ENCODE measurements around the gene MRPL54. TPM values are rescaled to one million over a fixed set of nuclear protein-coding genes. Genes with fewer than 3 reads are reported as not detected.
"Not testable (repeated sequence)": the region's sequence is repeated elsewhere in the genome, so short reads cannot be mapped to it uniquely, and the experiment has no call there.

Gene MRPL54
- total RNA-seq, 1 experiment from 2014 or later: 48.6 TPM

DNA sequence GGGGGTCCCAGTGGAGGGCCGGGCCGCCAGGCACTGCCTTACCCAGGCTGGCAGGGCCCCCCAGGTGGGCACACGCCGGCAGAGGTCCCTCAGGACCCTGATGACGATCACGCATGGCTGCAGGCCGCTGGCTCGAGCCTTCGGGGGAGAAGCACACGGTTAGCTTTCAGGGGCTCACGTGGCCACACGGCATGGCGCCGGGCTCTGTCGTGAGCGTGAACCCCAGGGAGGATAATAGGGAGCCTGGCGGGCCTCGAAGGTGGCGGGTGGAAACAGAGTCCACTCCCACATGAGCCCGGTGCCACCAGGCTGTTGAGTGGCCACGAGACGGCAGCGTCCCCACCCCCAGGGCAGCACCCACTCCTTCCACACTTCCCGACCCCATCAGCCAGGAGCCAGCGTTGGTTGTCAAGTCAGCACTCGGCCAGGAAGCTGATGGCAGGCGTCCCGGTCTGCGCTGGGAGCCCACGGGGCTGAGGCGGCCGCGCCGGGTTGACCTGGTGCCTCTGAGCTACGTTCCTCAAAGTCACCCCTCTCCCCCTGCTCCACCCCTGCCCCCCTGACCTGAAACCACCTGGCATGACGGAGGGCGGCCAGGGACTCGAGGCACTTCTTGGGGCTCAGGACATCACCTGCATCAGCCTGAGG, 48.4 kb downstream of the MRPL54 start:
- no peak for DNase-seq (ENCODE audit: low read depth)

DNA sequence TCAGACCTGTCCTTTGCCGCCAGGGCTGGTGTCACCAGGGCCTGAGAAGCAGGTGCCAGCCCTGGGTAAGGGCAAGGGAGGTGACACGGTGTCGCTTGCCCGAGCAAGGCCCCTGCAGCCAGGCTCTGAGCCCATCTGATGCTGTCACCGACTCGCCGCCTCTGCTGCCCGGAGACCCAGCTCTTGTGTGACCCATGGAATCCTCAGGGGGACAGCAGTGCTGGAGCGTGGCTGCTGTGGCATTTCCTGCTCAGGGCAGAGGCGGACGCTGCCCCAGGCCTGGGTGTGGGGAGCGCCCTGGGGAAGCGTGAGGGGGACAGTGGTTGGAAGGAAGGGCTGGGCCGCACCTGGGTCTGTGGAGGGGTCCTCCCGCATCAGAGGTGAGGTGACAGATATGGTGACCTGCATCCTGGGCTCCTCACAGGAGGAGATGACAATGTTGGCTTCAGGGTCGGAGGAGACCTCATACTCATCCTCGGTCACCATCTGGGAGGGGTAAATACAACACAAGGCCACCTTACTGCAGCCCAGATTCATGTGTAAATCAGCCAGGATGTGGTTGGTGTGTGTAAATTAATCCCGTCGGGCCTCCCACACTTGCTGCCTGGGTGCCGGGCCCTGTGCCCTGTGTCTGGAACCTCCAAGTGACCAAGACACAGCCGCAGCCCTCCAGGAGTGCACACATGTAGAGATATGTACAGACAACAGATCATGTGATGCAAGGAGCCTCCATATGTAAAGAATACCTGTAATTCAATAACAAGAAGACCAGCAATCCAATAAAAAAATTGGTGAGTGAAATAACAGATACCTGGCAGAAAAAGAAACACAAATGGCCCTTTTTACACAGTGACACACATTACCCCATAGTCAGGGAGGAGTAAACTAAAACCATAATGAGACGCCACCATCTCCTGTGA, 51.3 kb downstream of the MRPL54 start:
- no peak for DNase-seq (ENCODE audit: low read depth)

DNA sequence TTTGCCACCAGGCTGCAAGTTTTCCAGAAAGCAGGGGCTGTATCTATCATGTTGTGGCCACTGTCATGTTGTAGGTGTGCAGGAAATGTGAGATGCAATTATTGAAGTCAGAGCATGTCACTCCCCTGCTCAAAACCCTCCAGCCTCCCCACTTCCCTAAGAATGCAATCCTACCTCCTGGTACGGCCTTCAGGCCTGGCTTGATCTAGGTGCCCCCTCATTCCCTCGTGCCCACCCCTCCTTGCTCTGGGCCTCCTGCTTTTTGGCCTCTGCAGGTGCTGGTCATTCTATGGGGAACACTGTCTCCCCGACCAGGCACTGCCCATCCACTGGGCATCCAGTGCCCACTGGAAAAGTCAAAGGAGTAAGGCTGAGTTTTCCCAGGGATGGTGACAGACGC, 52.2 kb downstream of the MRPL54 start:
- no peak for DNase-seq (ENCODE audit: low read depth)

DNA sequence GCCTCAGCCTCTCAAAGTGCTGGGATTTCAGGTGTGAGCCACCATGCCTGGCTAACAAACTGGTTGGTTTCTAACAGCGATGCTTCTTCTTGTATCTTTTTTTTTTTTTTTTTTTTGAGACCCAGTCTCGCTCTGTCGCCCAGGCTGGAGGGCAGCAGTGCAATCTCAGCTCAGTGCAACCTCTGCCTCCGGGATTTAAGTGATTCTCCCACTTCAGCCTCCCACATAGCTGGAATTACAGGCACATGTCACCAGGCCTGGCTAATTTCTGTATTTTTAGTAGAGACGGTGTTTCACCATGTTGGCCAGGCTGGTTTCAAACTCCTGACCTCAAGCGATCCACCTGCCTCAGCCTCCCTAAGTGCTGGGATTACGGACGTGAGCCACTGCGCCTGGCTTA, 53.7 kb downstream of the MRPL54 start:
- not testable (repeated sequence) for DNase-seq (ENCODE audit: low read depth)

DNA sequence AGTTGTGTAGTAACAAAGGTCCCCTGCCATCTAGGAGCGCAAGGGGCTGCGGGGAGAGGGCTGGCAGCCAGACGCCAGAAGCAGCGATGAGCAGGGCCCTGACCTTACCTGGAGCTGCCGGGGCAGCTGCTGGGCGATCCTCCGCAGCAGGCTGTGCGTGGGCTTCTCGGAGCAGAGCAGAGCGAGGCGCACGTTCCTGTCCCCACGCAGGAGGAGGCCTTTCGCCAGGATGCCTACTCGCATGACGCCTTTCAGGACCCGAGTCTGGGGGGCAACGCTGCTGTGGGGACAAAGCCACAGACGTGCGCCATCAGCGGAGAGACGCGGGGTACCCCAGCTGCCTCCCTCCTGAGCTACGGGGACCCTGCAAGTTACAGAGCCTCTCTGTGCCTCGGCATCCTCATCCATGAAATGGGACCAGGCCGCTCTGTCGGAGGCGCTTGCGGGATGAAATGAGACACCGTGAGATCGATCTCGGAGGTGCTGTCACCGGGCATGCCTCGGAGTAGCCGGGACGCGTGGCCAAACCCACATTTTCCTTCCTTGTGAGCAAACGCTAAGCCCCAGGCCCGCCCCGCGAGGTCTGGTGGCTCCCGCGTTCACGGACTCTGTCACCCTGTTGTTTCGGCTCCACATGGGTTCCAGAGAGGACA, 54.2 kb downstream of the MRPL54 start:
- no peak for DNase-seq (ENCODE audit: low read depth)

Other genes with a start within 250 kb of the MRPL54 start
- gene TEKTIP1, start 223.5 kb upstream of the MRPL54 start, total RNA-seq (2014; rRNA removed; shearing (Covaris generic)): not detected in 2 replicates
- gene MFSD12, start 205.1 kb upstream of the MRPL54 start, total RNA-seq (2014; rRNA removed; shearing (Covaris generic)): 50.7 and 105 TPM in 2 replicates
- 112 and 151 TPM in 2 replicates for gene HMG20B, start 189.7 kb upstream of the MRPL54 start, total RNA-seq (2014; rRNA removed; shearing (Covaris generic))
- gene GIPC3, start 177.2 kb upstream of the MRPL54 start, total RNA-seq (2014; rRNA removed; shearing (Covaris generic)): not detected in 2 replicates
- 0.59 TPM in 1 of 2 replicates, not detected in the other for gene TBXA2R, start 155.8 kb upstream of the MRPL54 start, total RNA-seq (2014; rRNA removed; shearing (Covaris generic))
- 13.7 and 31.1 TPM in 2 replicates for gene CACTIN, start 135.9 kb upstream of the MRPL54 start, total RNA-seq (2014; rRNA removed; shearing (Covaris generic))
- gene PIP5K1C, start 62.2 kb upstream of the MRPL54 start, total RNA-seq (2014; rRNA removed; shearing (Covaris generic)): 11.4 and 15.8 TPM in 2 replicates
- 0.30 and 0.49 TPM in 2 replicates for gene TJP3, start 54.3 kb upstream of the MRPL54 start, total RNA-seq (2014; rRNA removed; shearing (Covaris generic))
- gene APBA3, start 990 bp upstream of the MRPL54 start, total RNA-seq (2014; rRNA removed; shearing (Covaris generic)): 13.7 and 15.0 TPM in 2 replicates
- not detected in 2 replicates for gene RAX2, start 9.5 kb downstream of the MRPL54 start, total RNA-seq (2014; rRNA removed; shearing (Covaris generic))
- gene MATK, start 23.7 kb downstream of the MRPL54 start, total RNA-seq (2014; rRNA removed; shearing (Covaris generic)): not detected in 2 replicates
- gene ZFR2, start 106.4 kb downstream of the MRPL54 start, total RNA-seq (2014; rRNA removed; shearing (Covaris generic)): not detected in 2 replicates
- 0.12 TPM in 1 of 2 replicates, not detected in the other for gene ATCAY, start 118.0 kb downstream of the MRPL54 start, total RNA-seq (2014; rRNA removed; shearing (Covaris generic))
- not detected in 2 replicates for gene NMRK2, start 170.4 kb downstream of the MRPL54 start, total RNA-seq (2014; rRNA removed; shearing (Covaris generic))
- 76.7 and 148 TPM in 2 replicates for gene DAPK3, start 208.4 kb downstream of the MRPL54 start, total RNA-seq (2014; rRNA removed; shearing (Covaris generic))
- gene EEF2, start 222.8 kb downstream of the MRPL54 start, total RNA-seq (2014; rRNA removed; shearing (Covaris generic)): 667 and 964 TPM in 2 replicates
- 16.2 and 19.5 TPM in 2 replicates for gene PIAS4, start 245.1 kb downstream of the MRPL54 start, total RNA-seq (2014; rRNA removed; shearing (Covaris generic))

All from M059J (cell line).